ENCODE measurements around the gene TPD52L1.

The TPD52L1 gene

DNA sequence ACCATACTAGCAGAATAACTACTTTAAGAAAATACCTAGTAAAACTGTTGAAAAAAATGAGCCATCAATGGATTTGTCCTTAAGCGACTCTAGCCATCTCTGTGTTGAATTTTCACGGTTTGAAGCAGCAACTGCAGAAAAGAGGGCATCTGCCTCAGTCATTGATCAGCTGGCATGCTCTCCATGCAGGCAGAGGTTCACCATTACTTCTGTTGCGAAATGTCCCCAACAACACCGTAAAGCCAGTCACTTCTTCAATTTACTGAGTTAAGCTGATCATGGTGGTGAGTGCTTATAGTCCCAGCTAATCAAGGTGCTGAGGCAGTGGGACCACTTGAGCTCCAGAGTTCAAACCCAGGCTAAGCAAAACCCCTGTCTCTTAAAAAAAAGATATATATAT is 11.1 kb downstream of the TPD52L1 start:
- TF ChIP-seq OSR1 (CRISPR knock-in tag; IDR thresholded peaks at IDR 0.05) (no peak), ZFP3 (CRISPR knock-in tag; IDR thresholded peaks at IDR 0.05) (no peak), RARB (CRISPR knock-in tag; IDR thresholded peaks at IDR 0.05) (no peak), TOX (CRISPR knock-in tag; IDR thresholded peaks at IDR 0.05; ENCODE audit: borderline replicate concordance) (no peak), CSDC2 (CRISPR knock-in tag; IDR thresholded peaks at IDR 0.05) (no peak), ZNF8 (CRISPR knock-in tag; IDR thresholded peaks at IDR 0.05) (no peak), ZFP30 (CRISPR knock-in tag; IDR thresholded peaks at IDR 0.05) (no peak), PATZ1 (CRISPR knock-in tag; IDR thresholded peaks at IDR 0.05; ENCODE audit: borderline replicate concordance) (no peak), SNAI2 (CRISPR knock-in tag; IDR thresholded peaks at IDR 0.05) (no peak), ZC3H10 (CRISPR knock-in tag; IDR thresholded peaks at IDR 0.05) (no peak), ZNF70 (CRISPR knock-in tag; IDR thresholded peaks at IDR 0.05) (no peak), ZNF565 (CRISPR knock-in tag; conservative IDR thresholded peaks at IDR 0.05; ENCODE audit: low read depth) (no peak), PPARA (CRISPR knock-in tag; IDR thresholded peaks at IDR 0.05; ENCODE audit: borderline replicate concordance) (no peak), BACH2 (CRISPR knock-in tag; IDR thresholded peaks at IDR 0.05; ENCODE audit: borderline replicate concordance) (no peak)
- TF ChIP-seq, protein P1, sequence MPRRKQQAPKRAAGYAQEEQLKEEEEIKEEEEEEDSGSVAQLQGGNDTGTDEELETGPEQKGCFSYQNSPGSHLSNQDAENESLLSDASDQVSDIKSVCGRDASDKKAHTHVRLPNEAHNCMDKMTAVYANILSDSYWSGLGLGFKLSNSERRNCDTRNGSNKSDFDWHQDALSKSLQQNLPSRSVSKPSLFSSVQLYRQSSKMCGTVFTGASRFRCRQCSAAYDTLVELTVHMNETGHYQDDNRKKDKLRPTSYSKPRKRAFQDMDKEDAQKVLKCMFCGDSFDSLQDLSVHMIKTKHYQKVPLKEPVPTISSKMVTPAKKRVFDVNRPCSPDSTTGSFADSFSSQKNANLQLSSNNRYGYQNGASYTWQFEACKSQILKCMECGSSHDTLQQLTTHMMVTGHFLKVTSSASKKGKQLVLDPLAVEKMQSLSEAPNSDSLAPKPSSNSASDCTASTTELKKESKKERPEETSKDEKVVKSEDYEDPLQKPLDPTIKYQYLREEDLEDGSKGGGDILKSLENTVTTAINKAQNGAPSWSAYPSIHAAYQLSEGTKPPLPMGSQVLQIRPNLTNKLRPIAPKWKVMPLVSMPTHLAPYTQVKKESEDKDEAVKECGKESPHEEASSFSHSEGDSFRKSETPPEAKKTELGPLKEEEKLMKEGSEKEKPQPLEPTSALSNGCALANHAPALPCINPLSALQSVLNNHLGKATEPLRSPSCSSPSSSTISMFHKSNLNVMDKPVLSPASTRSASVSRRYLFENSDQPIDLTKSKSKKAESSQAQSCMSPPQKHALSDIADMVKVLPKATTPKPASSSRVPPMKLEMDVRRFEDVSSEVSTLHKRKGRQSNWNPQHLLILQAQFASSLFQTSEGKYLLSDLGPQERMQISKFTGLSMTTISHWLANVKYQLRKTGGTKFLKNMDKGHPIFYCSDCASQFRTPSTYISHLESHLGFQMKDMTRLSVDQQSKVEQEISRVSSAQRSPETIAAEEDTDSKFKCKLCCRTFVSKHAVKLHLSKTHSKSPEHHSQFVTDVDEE (CRISPR knock-in tag; IDR thresholded peaks at IDR 0.05), result no peak
- TF ChIP-seq, protein P2, sequence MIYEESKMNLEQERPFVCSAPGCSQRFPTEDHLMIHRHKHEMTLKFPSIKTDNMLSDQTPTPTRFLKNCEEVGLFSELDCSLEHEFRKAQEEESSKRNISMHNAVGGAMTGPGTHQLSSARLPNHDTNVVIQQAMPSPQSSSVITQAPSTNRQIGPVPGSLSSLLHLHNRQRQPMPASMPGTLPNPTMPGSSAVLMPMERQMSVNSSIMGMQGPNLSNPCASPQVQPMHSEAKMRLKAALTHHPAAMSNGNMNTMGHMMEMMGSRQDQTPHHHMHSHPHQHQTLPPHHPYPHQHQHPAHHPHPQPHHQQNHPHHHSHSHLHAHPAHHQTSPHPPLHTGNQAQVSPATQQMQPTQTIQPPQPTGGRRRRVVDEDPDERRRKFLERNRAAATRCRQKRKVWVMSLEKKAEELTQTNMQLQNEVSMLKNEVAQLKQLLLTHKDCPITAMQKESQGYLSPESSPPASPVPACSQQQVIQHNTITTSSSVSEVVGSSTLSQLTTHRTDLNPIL (CRISPR knock-in tag; IDR thresholded peaks at IDR 0.05; ENCODE audit: low read depth), result no peak
- TF ChIP-seq, protein P3, sequence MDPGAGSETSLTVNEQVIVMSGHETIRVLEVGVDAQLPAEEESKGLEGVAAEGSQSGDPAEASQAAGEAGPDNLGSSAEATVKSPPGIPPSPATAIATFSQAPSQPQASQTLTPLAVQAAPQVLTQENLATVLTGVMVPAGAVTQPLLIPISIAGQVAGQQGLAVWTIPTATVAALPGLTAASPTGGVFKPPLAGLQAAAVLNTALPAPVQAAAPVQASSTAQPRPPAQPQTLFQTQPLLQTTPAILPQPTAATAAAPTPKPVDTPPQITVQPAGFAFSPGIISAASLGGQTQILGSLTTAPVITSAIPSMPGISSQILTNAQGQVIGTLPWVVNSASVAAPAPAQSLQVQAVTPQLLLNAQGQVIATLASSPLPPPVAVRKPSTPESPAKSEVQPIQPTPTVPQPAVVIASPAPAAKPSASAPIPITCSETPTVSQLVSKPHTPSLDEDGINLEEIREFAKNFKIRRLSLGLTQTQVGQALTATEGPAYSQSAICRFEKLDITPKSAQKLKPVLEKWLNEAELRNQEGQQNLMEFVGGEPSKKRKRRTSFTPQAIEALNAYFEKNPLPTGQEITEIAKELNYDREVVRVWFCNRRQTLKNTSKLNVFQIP (CRISPR knock-in tag; IDR thresholded peaks at IDR 0.05; ENCODE audit: borderline replicate concordance, low read depth), result no peak

DNA sequence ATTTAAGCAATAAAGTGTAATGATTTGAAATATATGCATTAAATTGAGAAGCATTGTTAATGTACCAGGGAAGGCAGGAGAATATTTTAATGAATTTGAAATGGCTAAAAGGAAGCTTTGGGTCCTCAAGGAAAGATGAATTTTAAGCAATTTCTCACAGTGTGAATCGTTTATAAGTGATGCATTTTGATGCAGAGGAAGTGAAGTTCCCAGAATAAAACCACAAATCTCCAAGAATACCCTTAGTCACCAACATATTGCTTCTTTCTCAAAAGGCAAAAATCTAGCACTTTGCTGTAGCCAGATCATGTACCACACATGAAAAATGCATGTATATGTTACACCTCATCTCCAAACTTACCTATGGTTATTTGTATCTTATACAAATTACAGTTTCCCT is 11.7 kb downstream of the TPD52L1 start:
- no peak for TF ChIP-seq ZC3H10 (CRISPR knock-in tag; IDR thresholded peaks at IDR 0.05)
- no peak for TF ChIP-seq TOX (CRISPR knock-in tag; IDR thresholded peaks at IDR 0.05; ENCODE audit: borderline replicate concordance)
- TF ChIP-seq GLIS3 (CRISPR knock-in tag; IDR thresholded peaks at IDR 0.05), result no peak
- TF ChIP-seq, protein P3 (CRISPR knock-in tag; IDR thresholded peaks at IDR 0.05; ENCODE audit: borderline replicate concordance, low read depth), result no peak
- no peak for TF ChIP-seq PPARA (CRISPR knock-in tag; IDR thresholded peaks at IDR 0.05; ENCODE audit: borderline replicate concordance)
- no peak for TF ChIP-seq CSDC2 (CRISPR knock-in tag; IDR thresholded peaks at IDR 0.05)
- no peak for TF ChIP-seq ZNF8 (CRISPR knock-in tag; IDR thresholded peaks at IDR 0.05)
- TF ChIP-seq OSR1 (CRISPR knock-in tag; IDR thresholded peaks at IDR 0.05), result no peak
- no peak for TF ChIP-seq ZFP3 (CRISPR knock-in tag; IDR thresholded peaks at IDR 0.05)
- no peak for TF ChIP-seq PATZ1 (CRISPR knock-in tag; IDR thresholded peaks at IDR 0.05; ENCODE audit: borderline replicate concordance)
- TF ChIP-seq ISL1 (CRISPR knock-in tag; IDR thresholded peaks at IDR 0.05), result no peak
- no peak for TF ChIP-seq SNAI2 (CRISPR knock-in tag; IDR thresholded peaks at IDR 0.05)
- no peak for TF ChIP-seq RARB (CRISPR knock-in tag; IDR thresholded peaks at IDR 0.05)
- TF ChIP-seq ZFP30 (CRISPR knock-in tag; IDR thresholded peaks at IDR 0.05), result no peak
- TF ChIP-seq, protein P2 (CRISPR knock-in tag; IDR thresholded peaks at IDR 0.05; ENCODE audit: low read depth), result no peak
- no peak for TF ChIP-seq ZNF565 (CRISPR knock-in tag; conservative IDR thresholded peaks at IDR 0.05; ENCODE audit: low read depth)
- no peak for TF ChIP-seq ESRRG (CRISPR knock-in tag; IDR thresholded peaks at IDR 0.05)
- no peak for TF ChIP-seq TCF4 (CRISPR knock-in tag; IDR thresholded peaks at IDR 0.05; ENCODE audit: borderline replicate concordance)
- TF ChIP-seq, protein P4, sequence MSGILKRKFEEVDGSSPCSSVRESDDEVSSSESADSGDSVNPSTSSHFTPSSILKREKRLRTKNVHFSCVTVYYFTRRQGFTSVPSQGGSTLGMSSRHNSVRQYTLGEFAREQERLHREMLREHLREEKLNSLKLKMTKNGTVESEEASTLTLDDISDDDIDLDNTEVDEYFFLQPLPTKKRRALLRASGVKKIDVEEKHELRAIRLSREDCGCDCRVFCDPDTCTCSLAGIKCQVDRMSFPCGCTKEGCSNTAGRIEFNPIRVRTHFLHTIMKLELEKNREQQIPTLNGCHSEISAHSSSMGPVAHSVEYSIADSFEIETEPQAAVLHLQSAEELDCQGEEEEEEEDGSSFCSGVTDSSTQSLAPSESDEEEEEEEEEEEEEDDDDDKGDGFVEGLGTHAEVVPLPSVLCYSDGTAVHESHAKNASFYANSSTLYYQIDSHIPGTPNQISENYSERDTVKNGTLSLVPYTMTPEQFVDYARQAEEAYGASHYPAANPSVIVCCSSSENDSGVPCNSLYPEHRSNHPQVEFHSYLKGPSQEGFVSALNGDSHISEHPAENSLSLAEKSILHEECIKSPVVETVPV (CRISPR knock-in tag; IDR thresholded peaks at IDR 0.05), result no peak

More for the DNA sequence above, 11.1 kb downstream of the TPD52L1 start:
- no peak for ATAC-seq

More for the DNA sequence above, 11.7 kb downstream of the TPD52L1 start:
- no peak for ATAC-seq

Data from SK-N-SH treated with all-trans-retinoic acid at 6 μM for 48 hours (cell line).